VCaP (cell line): ENCODE measurements around the gene AUTS2.

Experiments
- H3K27ac ChIP-seq: fragments of 450-650 bp; 2 replicates; pipeline ENCODE4 v1.5.1; 2017
- TF ChIP-seq, protein P1 (sequence below): fragments of 450-650 bp; conservative IDR thresholded peaks from 2 replicates; pipeline ENCODE4 v1.5.1; 2017; ENCODE audit warnings: mild to moderate bottlenecking, moderate library complexity

AUTS2 gene

DNA sequence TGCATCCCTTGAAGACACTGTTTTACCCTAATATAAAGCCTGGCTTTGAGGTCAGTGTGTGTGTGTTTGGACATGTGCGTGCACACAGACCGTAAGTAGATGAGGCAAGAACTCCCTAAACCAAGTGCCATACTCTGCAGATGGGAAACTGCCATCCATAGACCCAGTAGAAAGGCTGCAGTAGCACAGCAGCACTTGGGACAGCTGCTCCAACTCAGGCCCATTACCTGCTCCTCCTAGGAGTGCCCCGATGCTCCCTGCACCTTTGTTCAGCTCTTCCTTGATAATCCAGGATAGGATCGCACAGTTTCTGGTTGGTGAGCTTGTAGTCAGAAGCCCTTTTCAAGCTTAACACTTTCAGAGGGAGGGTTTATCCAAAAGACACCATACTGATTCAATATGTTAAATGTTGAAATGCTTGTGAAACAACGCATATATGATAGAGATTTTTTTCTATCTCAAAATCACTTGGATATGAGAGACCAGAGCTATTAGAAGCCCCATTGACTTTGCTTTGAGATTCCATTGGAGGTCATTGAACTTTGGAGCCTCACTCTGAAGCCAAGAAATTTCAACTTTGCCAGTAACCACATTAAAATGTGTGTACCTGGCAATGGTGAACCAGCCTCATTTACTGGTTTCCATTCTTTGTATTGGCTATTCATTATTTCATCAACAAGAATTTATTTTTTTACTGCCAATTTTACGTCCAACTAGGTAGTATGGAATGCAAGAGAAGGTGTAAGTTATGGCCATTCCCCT, 776.7 kb downstream of the AUTS2 start:
- H3K27ac ChIP-seq, result no peak overlapping the region
- TF ChIP-seq, protein P1, sequence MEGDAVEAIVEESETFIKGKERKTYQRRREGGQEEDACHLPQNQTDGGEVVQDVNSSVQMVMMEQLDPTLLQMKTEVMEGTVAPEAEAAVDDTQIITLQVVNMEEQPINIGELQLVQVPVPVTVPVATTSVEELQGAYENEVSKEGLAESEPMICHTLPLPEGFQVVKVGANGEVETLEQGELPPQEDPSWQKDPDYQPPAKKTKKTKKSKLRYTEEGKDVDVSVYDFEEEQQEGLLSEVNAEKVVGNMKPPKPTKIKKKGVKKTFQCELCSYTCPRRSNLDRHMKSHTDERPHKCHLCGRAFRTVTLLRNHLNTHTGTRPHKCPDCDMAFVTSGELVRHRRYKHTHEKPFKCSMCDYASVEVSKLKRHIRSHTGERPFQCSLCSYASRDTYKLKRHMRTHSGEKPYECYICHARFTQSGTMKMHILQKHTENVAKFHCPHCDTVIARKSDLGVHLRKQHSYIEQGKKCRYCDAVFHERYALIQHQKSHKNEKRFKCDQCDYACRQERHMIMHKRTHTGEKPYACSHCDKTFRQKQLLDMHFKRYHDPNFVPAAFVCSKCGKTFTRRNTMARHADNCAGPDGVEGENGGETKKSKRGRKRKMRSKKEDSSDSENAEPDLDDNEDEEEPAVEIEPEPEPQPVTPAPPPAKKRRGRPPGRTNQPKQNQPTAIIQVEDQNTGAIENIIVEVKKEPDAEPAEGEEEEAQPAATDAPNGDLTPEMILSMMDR, result no peak

DNA sequence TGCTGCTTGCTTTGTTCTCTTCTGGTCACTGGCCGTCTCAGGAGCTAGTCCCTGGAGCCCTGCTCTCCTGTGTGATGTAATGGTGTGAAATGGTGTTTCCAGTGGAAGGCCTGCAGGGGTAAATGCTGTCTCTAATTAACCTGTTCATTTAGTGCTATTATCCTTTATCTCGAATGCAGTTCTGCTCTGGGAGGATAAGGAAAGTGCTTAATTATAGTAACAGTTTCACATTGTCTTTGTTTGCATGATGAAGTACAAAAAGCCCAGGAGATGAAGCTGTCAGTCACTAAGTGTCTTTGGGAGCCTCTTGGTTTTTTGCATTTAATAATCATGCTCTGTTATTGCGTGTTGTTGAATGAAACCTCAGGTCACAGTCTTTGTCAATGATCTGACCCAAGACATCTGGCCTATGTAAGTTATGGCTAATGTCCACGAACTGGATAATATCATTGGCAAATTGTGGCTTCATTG, 778.3 kb downstream of the AUTS2 start:
- TF ChIP-seq, protein P1, result no peak
- no peak overlapping the region for H3K27ac ChIP-seq

DNA sequence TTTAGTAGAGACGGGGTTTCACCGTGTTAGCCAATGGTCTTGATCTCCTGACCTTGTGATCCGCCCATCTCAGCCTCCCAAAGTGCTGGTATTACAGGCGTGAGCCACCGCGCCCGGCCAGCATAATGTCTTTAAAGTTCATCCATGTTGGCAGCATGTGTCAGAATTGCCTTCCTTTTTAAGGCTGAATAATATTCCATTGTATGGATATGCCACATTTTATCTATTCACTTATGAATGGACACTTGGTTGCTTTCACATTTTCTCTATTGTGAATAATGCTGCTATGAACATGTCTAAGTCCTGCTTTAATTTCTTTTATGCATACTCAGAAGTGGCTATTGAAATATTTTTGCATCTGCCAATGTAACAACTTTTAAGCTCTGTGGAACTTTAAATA, 779.7 kb downstream of the AUTS2 start:
- TF ChIP-seq, protein P1, result no peak
- H3K27ac ChIP-seq, result no peak overlapping the region

DNA sequence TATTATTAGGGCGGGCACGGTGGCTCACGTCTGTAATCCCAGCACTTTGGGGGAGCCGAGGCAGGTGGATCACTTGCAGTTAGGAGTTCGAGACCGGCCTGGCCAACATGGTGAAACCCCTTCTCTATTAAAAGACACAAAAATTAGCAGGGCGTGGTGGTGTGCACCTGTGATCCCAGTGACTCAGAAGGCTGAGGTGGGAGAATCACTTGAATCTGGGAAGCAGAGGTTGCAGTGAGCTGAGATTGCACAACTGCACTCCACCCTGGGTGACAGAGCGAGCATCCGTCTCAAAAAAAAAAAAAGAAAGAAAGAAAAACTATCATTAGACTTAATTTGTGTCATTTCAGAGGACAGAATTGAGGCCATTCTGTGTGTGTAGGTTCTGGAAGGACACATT, 780.9 kb downstream of the AUTS2 start:
- no peak overlapping the region for H3K27ac ChIP-seq
- TF ChIP-seq, protein P1, result no peak

DNA sequence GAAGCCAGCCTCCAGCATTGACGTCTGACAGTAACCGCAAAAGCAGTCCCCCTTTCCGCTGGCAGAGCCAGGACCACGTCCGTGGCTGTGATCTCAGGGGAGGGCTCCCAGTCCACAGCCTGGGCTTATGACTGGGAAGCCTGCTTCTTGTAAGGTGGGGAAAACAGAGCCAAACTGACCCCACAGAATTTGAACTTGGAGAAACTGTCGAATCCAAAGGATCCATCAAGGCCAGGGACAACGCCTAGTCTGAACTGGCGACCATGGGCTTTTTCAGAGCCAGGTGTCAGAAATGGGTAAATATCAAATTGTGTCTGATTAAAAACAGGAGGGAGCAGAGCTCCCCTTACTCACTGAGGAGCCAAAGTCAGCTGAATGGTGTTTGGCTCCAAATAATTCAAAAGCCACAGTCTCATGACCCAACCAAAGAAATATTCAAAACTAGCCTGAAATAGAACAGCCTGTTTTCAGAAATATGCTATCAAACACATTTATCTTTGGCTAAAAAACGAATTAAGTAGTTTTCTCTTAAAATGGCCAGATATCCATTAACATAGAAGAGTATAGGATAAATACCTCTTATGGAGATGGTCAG, 782.2 kb downstream of the AUTS2 start:
- TF ChIP-seq, protein P1, result no peak
- no peak overlapping the region for H3K27ac ChIP-seq

DNA sequence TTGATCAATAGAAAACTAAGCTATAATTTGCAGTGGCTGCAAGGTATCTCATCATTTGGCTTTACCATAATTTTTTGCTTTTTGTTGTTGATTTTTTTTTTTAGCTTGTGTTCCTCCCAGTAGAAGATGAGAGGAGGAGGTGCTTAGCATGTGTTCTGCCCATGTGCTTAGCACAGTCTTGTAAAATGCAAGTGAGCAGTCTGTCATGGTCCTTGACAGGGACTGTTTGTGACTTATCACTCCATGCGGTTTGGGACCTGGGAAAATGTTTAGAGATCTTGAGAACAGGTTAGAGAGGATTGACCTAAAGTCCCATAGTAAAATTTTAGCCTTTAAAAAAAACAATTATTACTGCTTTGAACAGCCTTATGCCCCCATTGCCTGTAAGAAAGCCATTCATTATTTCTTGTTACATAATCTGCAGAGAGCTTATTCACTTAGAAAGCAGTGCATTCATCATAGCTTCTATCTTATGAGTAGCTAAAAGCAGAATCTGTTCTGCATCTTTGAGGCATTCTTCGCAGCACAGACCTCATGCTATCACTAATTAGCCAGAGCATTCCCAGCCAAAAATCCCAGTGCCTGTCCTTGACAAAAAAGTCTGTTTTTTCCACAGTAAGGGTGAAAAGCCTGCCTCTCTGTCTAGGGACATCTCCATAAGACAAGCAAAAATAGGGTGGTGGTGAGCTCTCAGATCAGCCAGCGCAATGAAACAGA, 784.9 kb downstream of the AUTS2 start:
- TF ChIP-seq, protein P1, result no peak

DNA sequence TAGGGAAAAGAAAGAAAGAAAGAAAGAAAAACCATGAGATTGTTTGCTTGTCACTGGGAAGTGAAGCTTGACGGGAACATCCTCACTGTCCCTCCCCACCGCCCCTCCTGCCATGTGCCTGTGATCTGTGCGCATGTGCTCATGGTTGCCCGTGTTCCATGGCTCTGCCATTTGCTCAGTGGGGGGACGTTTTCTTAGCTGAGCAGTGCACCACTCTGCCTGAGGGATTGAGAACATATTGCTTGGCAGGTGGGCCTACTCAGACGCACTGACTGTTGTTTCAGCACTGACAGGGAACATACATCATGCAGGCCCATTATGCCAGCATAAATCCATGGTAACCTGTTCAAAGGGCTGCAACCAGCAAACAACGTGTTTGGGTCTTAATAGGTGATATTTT, 785.7 kb downstream of the AUTS2 start:
- H3K27ac ChIP-seq, result no peak overlapping the region
- TF ChIP-seq, protein P1, result no peak

More for the DNA sequence above, 784.9 kb downstream of the AUTS2 start:
- no peak overlapping the region for H3K27ac ChIP-seq
